ENCODE data around the gene TMEM164. TPM values are rescaled to one million over a fixed set of nuclear protein-coding genes. Genes with fewer than 3 reads are reported as not detected.

TMEM164 gene
- total RNA-seq, 2 donors from 2014 or later = 110 to 117 TPM

- intact Hi-C loops (cut with DNase I, micrococcal nuclease) = no loop called here
- ATAC-seq = no peak
- DNase-seq = no peak
These were observed 212.5 kb downstream of the TMEM164 start for GRCh38 chrX:110215411-110215810.

DNA sequence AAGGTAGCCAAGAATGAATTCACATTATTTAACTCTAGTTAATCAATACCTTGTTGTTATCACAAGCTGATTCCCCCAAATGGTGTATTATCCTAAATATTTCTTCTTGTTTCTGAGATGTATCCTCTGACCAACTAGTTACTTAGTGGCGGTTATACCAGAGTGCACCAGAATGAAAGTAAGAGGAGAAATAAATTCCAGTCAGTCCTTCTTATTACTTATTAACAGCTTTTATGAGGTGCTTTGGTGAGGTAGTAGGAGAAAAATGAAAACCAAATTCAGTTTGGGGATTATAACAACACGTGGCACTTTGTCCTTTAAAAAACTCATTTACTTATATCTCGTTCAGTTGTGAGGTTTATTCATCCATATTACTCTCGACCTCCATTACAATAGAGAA, 213.1 kb downstream of the TMEM164 start:
- no peak for DNase-seq
- intact Hi-C loops (cut with DNase I, micrococcal nuclease) = no loop called here
- ATAC-seq = no peak

DNA sequence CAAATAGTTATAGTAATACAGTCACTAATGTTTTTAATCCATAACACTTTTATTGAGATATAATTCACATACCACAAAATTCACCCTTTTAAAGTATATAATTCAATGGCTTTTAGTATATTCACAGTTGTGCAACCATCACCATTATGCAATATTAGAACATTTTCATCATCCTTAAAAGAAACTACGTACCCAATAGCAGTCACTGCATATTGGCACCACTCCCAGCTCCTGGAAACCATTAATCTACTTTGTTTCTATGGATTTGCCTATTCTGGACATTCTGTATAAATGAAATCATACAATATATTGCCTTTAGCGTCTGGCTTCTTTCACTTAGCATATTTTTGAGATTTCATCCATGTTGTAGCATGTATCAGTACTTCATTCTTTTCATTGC, 215.7 kb downstream of the TMEM164 start:
- intact Hi-C loops (cut with DNase I, micrococcal nuclease) = no loop called here
- DNase-seq (no peak), ATAC-seq (no peak)

GRCh38 chrX:110219920-110220319, 217.0 kb downstream of the TMEM164 start:
- no peak for DNase-seq

GRCh38 chrX:110222497-110223257, 219.8 kb downstream of the TMEM164 start:
- no peak for ATAC-seq
- intact Hi-C loops (cut with DNase I, micrococcal nuclease) = no loop called here
- DNase-seq = no peak

More at GRCh38 chrX:110219920-110220319, 217.0 kb downstream of the TMEM164 start:
- intact Hi-C loops (cut with DNase I, micrococcal nuclease) = no loop called here
- ATAC-seq = no peak

DNA sequence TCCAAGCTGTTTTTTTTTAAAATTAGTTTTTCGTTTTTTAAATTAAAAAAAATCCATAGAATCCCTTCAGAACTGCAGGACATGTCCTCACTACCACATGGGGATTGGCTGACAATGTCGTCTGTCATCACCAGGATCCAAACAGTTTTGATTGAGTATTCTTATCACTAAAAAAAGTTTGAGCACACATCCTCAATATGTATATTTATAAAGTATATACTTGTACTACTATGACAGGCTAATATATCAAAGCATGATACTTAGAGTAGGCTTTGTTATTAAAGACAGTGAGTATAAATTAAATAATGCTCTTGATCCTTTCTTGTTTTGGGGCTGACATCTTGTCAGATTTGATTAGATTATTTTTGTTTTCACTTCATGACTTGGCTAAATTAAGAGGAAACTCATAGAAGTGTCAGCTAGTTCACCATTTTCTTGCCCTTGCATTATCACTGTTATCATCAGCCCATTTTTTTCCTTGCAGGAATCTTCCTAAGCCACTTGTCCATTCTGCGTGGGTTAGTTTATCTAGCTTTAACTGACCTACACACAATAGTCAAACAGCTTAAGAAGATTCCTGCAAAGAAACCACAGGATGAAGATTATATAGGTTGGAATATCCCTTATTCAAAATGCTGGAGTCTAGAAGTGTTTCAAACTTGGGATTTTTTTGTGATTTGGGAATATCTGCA, 222.2 kb downstream of the TMEM164 start:
- intact Hi-C loops (cut with DNase I, micrococcal nuclease) = no loop called here
- ATAC-seq (no peak), DNase-seq (no peak)

GRCh38 chrX:110226931-110227330, 224.0 kb downstream of the TMEM164 start:
- intact Hi-C loops (cut with DNase I, micrococcal nuclease) = no loop called here
- DNase-seq = no peak
- no peak for ATAC-seq

Small RNAs within 50 kb of the gene (microRNA-seq; reads per million reads assigned to microRNA genes)
- gene MIR3978 (0 reads per million in 2 donors), gene MIR652 (2,745 to 2,828 reads per million in 2 donors)
